Heart left ventricle (tissue), 13 donors: Measurements from ENCODE around the gene ZNF362.

Experiments used
- POLR2A ChIP-seq, 2 donors: fragments of 450-650 bp; IDR thresholded peaks; one replicate each; pipeline ENCODE4 v1.6.1; 2017; ENCODE audit warnings: antibody characterized with exemption in 2 of 2, mild to moderate bottlenecking in 2 of 2, moderate library complexity in 2 of 2
- TF ChIP-seq, protein P1 (sequence below), 12 donors: fragments of 200-600 bp; sonication (generic) in 4 of 12; IDR thresholded peaks; one replicate each; pipeline versions ENCODE4 v1.5.0 to v1.8.0; 2018 to 2022; ENCODE audit warnings: antibody characterized with exemption in 12 of 12, mild to moderate bottlenecking in 5 of 12
- donor health status: ischemic (EF 13 %, LVEDD 7.1; RV severe dilation, severe dysfunction).
- donor health status: DM: no; HTN: yes; CAD: no.
- donor health status: DM: no; HTN: no; CAD: no.
- donor health status: ischemic (EF 25% LVEDD 6.9; RV normal size, moderate dysfunction).
- donor health status: ischemic (EF 25% LVEDD 5.7; RV mildly dilated, moderate dysfunction).
- donor health status: ischemic (EF 35%, LVEDD 5.7; RV mildly dilated, moderate dysfunction).
- donor health status: nonischemic (EF 11% LVEDD 7.7; RV severe dilation, severe dysfunction).
- donor health status: DM: yes; HTN: yes; CAD: no.
- donor health status: PGD.
- donor health status: ischemic (EF 29% LVEDD 5.4; RV normal size, mild dysfunction).
- donor health status: nonischemic (EF 23%, LVEDD 6.1; RV moderate dilation, normal function).

DNA sequence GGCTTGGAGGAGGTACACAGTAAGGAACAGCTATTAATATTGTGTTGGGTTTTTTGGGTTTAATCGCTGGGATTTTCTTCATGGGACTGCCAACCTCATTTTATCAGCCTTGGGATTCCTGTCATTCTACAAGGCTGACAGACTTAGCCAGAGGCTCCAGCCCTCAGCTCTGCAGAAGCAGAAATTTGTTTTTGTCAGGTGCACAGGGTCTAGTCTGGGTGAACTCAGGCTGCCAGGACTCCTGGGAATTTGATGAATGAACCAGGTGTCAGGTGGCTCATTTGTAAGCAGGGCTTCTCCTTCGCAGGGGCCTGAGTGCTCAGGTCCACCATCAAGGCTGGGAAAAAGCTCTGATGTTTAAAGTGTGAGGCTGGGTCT lies 11.5 kb upstream of the ZNF362 start:
- TF ChIP-seq, protein P1, sequence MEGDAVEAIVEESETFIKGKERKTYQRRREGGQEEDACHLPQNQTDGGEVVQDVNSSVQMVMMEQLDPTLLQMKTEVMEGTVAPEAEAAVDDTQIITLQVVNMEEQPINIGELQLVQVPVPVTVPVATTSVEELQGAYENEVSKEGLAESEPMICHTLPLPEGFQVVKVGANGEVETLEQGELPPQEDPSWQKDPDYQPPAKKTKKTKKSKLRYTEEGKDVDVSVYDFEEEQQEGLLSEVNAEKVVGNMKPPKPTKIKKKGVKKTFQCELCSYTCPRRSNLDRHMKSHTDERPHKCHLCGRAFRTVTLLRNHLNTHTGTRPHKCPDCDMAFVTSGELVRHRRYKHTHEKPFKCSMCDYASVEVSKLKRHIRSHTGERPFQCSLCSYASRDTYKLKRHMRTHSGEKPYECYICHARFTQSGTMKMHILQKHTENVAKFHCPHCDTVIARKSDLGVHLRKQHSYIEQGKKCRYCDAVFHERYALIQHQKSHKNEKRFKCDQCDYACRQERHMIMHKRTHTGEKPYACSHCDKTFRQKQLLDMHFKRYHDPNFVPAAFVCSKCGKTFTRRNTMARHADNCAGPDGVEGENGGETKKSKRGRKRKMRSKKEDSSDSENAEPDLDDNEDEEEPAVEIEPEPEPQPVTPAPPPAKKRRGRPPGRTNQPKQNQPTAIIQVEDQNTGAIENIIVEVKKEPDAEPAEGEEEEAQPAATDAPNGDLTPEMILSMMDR (IDR thresholded peaks at IDR 0.05), result no peak
- no peak for TF ChIP-seq POLR2A (IDR thresholded peaks at IDR 0.05)
